HepG2 (cell line): ENCODE measurements around the gene RBCK1. TPM values are rescaled to one million over a fixed set of nuclear protein-coding genes. Genes with fewer than 3 reads are reported as not detected.

ENCODE experiments used
- FOXK2 ChIP-seq: fragments of 450-650 bp; IDR thresholded peaks from 2 replicates; pipeline ENCODE4 v1.6.1; 2016
- FOXO1 ChIP-seq: sonication (generic); formaldehyde crosslinking; IDR thresholded peaks from 2 replicates; pipeline ENCODE4 v1.4.0; 2020; ENCODE audit warnings: missing genetic modification reagents
- GZF1 ChIP-seq: sonication (generic); formaldehyde crosslinking; IDR thresholded peaks from 2 replicates; pipeline ENCODE4 v1.5.1; 2020; ENCODE audit warnings: mild to moderate bottlenecking, missing genetic modification reagents
- MXI1 ChIP-seq: IDR thresholded peaks from 3 replicates; pipeline ENCODE4 v1.6.1; 2012; ENCODE audit warnings: low read depth, low read length, inconsistent platforms, borderline replicate concordance
- NCOA1 ChIP-seq: sonication (generic); formaldehyde crosslinking; IDR thresholded peaks from 2 replicates; pipeline ENCODE4 v1.9.0; 2021; ENCODE audit warnings: missing genetic modification reagents
- NR3C1 ChIP-seq: sonication (generic); formaldehyde crosslinking; IDR thresholded peaks from 2 replicates; pipeline ENCODE4 v1.4.0; 2020; ENCODE audit warnings: missing genetic modification reagents
- POLR2G ChIP-seq: fragments of 200-400 bp; formaldehyde crosslinking; IDR thresholded peaks from 2 replicates; pipeline ENCODE4 v1.6.1; 2018; ENCODE audit warnings: mild to moderate bottlenecking, low read depth, low read length, moderate library complexity
- SALL1 ChIP-seq: sonication (generic); formaldehyde crosslinking; IDR thresholded peaks from 2 replicates; pipeline ENCODE4 v1.8.0; 2022; ENCODE audit warnings: mild to moderate bottlenecking, missing genetic modification reagents
- SAP130 ChIP-seq: IDR thresholded peaks from 2 replicates; pipeline ENCODE4 v1.6.1; 2016; ENCODE audit warnings: low read depth
- SMARCE1 ChIP-seq: fragments of 450-650 bp; IDR thresholded peaks from 2 replicates; pipeline ENCODE4 v1.6.1; 2017; ENCODE audit warnings: borderline replicate concordance
- SRSF4 ChIP-seq: fragments of 200-400 bp; formaldehyde crosslinking; IDR thresholded peaks from one replicate; pipeline ENCODE4 v1.6.1; 2018; ENCODE audit warnings: mild to moderate bottlenecking, low read depth, low read length, moderate library complexity; ENCODE audit not compliant: poor library complexity, severe bottlenecking
- ZFP36L1 ChIP-seq: sonication (generic); formaldehyde crosslinking; IDR thresholded peaks from 2 replicates; pipeline ENCODE4 v1.8.0; 2022; ENCODE audit warnings: mild to moderate bottlenecking, missing genetic modification reagents, moderate library complexity
- ZNF382 ChIP-seq: sonication (generic); formaldehyde crosslinking; IDR thresholded peaks from 2 replicates; pipeline ENCODE4 v1.5.0; 2020; ENCODE audit warnings: missing genetic modification reagents, mild to moderate bottlenecking, borderline replicate concordance
- ZNF383 ChIP-seq: sonication (generic); formaldehyde crosslinking; IDR thresholded peaks from 2 replicates; pipeline ENCODE4 v1.4.0; 2020; ENCODE audit warnings: missing genetic modification reagents, mild to moderate bottlenecking, borderline replicate concordance
- ZNF484 ChIP-seq: sonication (generic); formaldehyde crosslinking; IDR thresholded peaks from 2 replicates; pipeline ENCODE4 v1.5.1; 2020; ENCODE audit warnings: mild to moderate bottlenecking, low read depth, missing genetic modification reagents, borderline replicate concordance
- ZNF605 ChIP-seq: sonication (generic); formaldehyde crosslinking; IDR thresholded peaks from 2 replicates; pipeline ENCODE4 v1.8.0; 2022; ENCODE audit warnings: mild to moderate bottlenecking, missing genetic modification reagents
- ZNF788 ChIP-seq: sonication (generic); formaldehyde crosslinking; IDR thresholded peaks from 2 replicates; pipeline ENCODE4 v1.5.0; 2020; ENCODE audit warnings: mild to moderate bottlenecking, missing genetic modification reagents, borderline replicate concordance
- polyA plus RNA-seq, 8 experiments: library from polyadenylated mRNA; depleted of rRNA in 3 of 8; stranded (reverse) in 7 of 8; unstranded in 1 of 8; fragments of >200 nt; fragmentation: Illumina TruSeq in 4 of 8; extraction: Trizol in 4 of 8; gene quantifications; 2 replicates each; pipeline versions ENCODE4 v1.2.1 to v1.2.3, GENCODE V29; 2011 to 2016; ENCODE audit warnings: low read depth in 4 of 8, missing spikeins in 1 of 8, mixed read lengths in 1 of 8; ENCODE audit not compliant: insufficient read depth in 1 of 8
- total RNA-seq, 5 experiments: library from RNA; depleted of rRNA; stranded (reverse); fragments of >200 nt; fragmentation: Illumina TruSeq; extraction: Trizol; gene quantifications; 2 replicates each; pipeline ENCODE4 v1.2.3, GENCODE V29; 2016; ENCODE audit warnings: low read depth in 1 of 5
- TF ChIP-seq, protein P1 (sequence below): sonication (generic); formaldehyde crosslinking; IDR thresholded peaks from 2 replicates; pipeline ENCODE4 v1.4.0; 2020; ENCODE audit warnings: missing genetic modification reagents
- TF ChIP-seq, protein P2 (sequence below): IDR thresholded peaks from 2 replicates; pipeline ENCODE4 v1.6.1; 2016
- TF ChIP-seq, protein P3 (sequence below): sonication (generic); formaldehyde crosslinking; conservative IDR thresholded peaks from 2 replicates; pipeline ENCODE4 v1.8.0; 2022; ENCODE audit warnings: mild to moderate bottlenecking, moderate library complexity, missing genetic modification reagents
- TF ChIP-seq, protein P4 (sequence below): sonication (generic); formaldehyde crosslinking; IDR thresholded peaks from 2 replicates; pipeline ENCODE4 v1.5.0; 2020; ENCODE audit warnings: missing genetic modification reagents, mild to moderate bottlenecking, borderline replicate concordance
- TF ChIP-seq, protein P5 (sequence below): sonication (generic); formaldehyde crosslinking; IDR thresholded peaks from 2 replicates; pipeline ENCODE4 v1.4.0; 2020; ENCODE audit warnings: missing genetic modification reagents, borderline replicate concordance

Gene RBCK1
- total and polyA plus RNA-seq, 2 of the 13 experiments (the other 11 are each of a cell fraction or from before 2014, with no cell fraction given), result 149 to 215 TPM

DNA sequence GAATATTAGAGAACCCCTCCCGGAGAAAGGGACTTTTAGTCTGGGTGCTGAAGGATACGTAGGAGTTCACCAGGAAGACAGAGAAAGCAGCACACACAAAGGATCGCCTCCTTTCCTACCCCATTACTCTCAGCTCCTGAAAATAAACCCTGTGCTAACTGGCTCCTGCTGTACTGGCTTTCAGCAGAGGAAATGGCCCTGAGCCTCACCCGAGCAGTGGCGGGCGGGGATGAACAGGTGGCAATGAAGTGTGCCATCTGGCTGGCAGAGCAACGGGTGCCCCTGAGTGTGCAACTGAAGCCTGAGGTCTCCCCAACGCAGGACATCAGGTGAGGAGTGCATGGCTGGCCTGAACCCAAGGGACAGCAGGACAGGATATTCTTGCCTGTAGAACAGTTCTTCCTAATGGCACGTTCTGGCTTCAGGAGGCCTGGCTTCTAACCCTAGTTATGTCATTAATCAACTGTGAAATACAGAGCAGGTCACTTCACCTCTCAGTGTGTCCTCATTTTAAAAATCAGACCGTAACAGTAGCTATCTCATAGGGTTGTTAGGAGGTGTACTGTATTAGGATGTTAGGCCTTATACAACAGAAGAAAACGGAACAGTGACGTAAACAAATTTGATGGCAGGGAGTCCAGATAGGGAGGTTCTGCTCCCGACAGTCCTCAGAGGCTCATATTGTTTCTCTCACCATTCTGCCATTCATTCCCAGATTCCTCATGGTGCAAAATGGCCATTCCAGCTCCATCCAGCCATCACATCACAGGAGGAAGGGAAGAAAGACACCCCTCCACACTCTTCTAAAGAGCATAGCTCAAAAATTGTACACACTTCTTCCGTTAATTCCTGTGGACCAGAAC is 1.8 kb downstream of the RBCK1 start (continued):
- TF ChIP-seq ZNF382 (CRISPR knock-in tag) (no peak), ZFP36L1 (CRISPR knock-in tag) (no peak), NR3C1 (CRISPR knock-in tag) (no peak), MXI1 (no peak), SAP130 (CRISPR knock-in tag) (peak; percentile 23; the same call in 1 of the 2 replicates), SALL1 (CRISPR knock-in tag) (peak; percentile 36; the same call in 1 of the 2 replicates), ZNF788 (0 out of 2 replicates have a peak, but pooled peaks have one; percentile 17), FOXK2 (no peak), SRSF4 (no peak), ZNF605 (CRISPR knock-in tag) (no peak), SMARCE1 (no peak), NCOA1 (CRISPR knock-in tag) (no peak), ZNF484 (no peak), ZNF383 (CRISPR knock-in tag) (no peak), POLR2G (peak; percentile 52; the same call in 1 of the 2 replicates), FOXO1 (CRISPR knock-in tag) (no peak), GZF1 (no peak)
- TF ChIP-seq, protein P1, sequence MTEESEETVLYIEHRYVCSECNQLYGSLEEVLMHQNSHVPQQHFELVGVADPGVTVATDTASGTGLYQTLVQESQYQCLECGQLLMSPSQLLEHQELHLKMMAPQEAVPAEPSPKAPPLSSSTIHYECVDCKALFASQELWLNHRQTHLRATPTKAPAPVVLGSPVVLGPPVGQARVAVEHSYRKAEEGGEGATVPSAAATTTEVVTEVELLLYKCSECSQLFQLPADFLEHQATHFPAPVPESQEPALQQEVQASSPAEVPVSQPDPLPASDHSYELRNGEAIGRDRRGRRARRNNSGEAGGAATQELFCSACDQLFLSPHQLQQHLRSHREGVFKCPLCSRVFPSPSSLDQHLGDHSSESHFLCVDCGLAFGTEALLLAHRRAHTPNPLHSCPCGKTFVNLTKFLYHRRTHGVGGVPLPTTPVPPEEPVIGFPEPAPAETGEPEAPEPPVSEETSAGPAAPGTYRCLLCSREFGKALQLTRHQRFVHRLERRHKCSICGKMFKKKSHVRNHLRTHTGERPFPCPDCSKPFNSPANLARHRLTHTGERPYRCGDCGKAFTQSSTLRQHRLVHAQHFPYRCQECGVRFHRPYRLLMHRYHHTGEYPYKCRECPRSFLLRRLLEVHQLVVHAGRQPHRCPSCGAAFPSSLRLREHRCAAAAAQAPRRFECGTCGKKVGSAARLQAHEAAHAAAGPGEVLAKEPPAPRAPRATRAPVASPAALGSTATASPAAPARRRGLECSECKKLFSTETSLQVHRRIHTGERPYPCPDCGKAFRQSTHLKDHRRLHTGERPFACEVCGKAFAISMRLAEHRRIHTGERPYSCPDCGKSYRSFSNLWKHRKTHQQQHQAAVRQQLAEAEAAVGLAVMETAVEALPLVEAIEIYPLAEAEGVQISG (CRISPR knock-in tag), result no peak
- TF ChIP-seq, protein P2, sequence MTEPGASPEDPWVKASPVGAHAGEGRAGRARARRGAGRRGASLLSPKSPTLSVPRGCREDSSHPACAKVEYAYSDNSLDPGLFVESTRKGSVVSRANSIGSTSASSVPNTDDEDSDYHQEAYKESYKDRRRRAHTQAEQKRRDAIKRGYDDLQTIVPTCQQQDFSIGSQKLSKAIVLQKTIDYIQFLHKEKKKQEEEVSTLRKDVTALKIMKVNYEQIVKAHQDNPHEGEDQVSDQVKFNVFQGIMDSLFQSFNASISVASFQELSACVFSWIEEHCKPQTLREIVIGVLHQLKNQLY (CRISPR knock-in tag), result no peak
- TF ChIP-seq, protein P3, sequence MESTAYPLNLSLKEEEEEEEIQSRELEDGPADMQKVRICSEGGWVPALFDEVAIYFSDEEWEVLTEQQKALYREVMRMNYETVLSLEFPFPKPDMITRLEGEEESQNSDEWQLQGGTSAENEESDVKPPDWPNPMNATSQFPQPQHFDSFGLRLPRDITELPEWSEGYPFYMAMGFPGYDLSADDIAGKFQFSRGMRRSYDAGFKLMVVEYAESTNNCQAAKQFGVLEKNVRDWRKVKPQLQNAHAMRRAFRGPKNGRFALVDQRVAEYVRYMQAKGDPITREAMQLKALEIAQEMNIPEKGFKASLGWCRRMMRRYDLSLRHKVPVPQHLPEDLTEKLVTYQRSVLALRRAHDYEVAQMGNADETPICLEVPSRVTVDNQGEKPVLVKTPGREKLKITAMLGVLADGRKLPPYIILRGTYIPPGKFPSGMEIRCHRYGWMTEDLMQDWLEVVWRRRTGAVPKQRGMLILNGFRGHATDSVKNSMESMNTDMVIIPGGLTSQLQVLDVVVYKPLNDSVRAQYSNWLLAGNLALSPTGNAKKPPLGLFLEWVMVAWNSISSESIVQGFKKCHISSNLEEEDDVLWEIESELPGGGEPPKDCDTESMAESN (CRISPR knock-in tag), result 0 out of 2 replicates have a peak, but pooled peaks have one; percentile 54
- TF ChIP-seq, protein P4, sequence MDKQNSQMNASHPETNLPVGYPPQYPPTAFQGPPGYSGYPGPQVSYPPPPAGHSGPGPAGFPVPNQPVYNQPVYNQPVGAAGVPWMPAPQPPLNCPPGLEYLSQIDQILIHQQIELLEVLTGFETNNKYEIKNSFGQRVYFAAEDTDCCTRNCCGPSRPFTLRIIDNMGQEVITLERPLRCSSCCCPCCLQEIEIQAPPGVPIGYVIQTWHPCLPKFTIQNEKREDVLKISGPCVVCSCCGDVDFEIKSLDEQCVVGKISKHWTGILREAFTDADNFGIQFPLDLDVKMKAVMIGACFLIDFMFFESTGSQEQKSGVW (CRISPR knock-in tag), result no peak
- TF ChIP-seq, protein P5, sequence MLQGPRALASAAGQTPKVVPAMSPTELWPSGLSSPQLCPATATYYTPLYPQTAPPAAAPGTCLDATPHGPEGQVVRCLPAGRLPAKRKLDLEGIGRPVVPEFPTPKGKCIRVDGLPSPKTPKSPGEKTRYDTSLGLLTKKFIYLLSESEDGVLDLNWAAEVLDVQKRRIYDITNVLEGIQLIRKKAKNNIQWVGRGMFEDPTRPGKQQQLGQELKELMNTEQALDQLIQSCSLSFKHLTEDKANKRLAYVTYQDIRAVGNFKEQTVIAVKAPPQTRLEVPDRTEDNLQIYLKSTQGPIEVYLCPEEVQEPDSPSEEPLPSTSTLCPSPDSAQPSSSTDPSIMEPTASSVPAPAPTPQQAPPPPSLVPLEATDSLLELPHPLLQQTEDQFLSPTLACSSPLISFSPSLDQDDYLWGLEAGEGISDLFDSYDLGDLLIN (CRISPR knock-in tag), result 0 out of 2 replicates have a peak, but pooled peaks have one; percentile 4
